ENCODE results near the gene TCERG1L. TPM values are rescaled to one million over a fixed set of nuclear protein-coding genes. Genes with fewer than 3 reads are reported as not detected.

TCERG1L gene
- polyA plus RNA-seq, 1 of the 3 experiments (the other 2 are of a cell fraction): not detected

GRCh38 chr10:131089861-131090260 is 221.7 kb downstream of the TCERG1L start:
- Histone ChIP-seq H3K4me1 (ENCODE audit: control insufficient read depth in 1 of 2, insufficient read depth in 2 of 2, low read depth in 1 of 2, low read length in 1 of 2) (peaks cover 0 to 12% of the 10 kb centered on the region in 2 experiments; a peak in 1 of 4 replicates), H3K27me3 (ENCODE audit: insufficient read depth) (no peaks in the 10 kb centered on the region), H2AFZ (ENCODE audit: low read depth) (no peak overlapping the region), H4K20me1 (ENCODE audit: insufficient read depth) (no peaks in the 10 kb centered on the region), H3K27ac (ENCODE audit: low read depth in 2 of 2, low read length in 1 of 2) (no peak overlapping the region), H3K9ac (no peak overlapping the region), H3K36me3 (replicated peaks in 1 of 2; ENCODE audit: control insufficient read depth in 1 of 2, insufficient read depth in 2 of 2, low read length in 1 of 2) (no peaks in the 10 kb centered on the region), H3K4me2 (no peak overlapping the region), H3F3A (replicated peaks; ENCODE audit: insufficient read depth) (no peaks in the 10 kb centered on the region), H3K9me2 (no peaks in the 10 kb centered on the region), H3K9me3 (no peaks in the 10 kb centered on the region), H3K4me3 (ENCODE audit: low read depth in 2 of 2, low read length in 1 of 2) (no peak overlapping the region), H3K79me2 (ENCODE audit: insufficient read depth) (no peaks in the 10 kb centered on the region)
- ChIA-PET POLR2A (no interaction called here), CTCF (no interaction called here)
- TF ChIP-seq RCOR1 (IDR thresholded peaks at IDR 0.05; ENCODE audit: low read length): no peak
- no peak for TF ChIP-seq SIN3A (IDR thresholded peaks at IDR 0.05; ENCODE audit: borderline replicate concordance, low read depth, low read length)
- TF ChIP-seq USF1 (IDR thresholded peaks at IDR 0.05; ENCODE audit: borderline replicate concordance, low read depth): no peak
- TF ChIP-seq TEAD4 (IDR thresholded peaks at IDR 0.05; ENCODE audit: borderline replicate concordance, insufficient read depth): no peak
- no peak for TF ChIP-seq MXI1 (IDR thresholded peaks at IDR 0.05; ENCODE audit: low read depth, low read length)
- TF ChIP-seq ZBTB33 (IDR thresholded peaks at IDR 0.05; ENCODE audit: borderline replicate concordance, low read depth): no peak
- no peak for TF ChIP-seq EZH2phosphoT487 (IDR thresholded peaks at IDR 0.05; ENCODE audit: borderline replicate concordance, low read depth)
- no peak for TF ChIP-seq ELF1 (IDR thresholded peaks at IDR 0.05)
- DNase-seq: no peak
- 66% methylated on average over 9 of the region's 14 CpGs for WGBS (ENCODE audit: low lambda C conversion rate)

- Histone ChIP-seq H4K20me1 (ENCODE audit: insufficient read depth) (no peaks in the 10 kb centered on the region), H3K4me2 (no peak overlapping the region), H3K9me2 (no peaks in the 10 kb centered on the region), H3F3A (replicated peaks; ENCODE audit: insufficient read depth) (no peaks in the 10 kb centered on the region), H3K9me3 (no peaks in the 10 kb centered on the region), H3K36me3 (replicated peaks in 1 of 2; ENCODE audit: control insufficient read depth in 1 of 2, insufficient read depth in 2 of 2, low read length in 1 of 2) (no peaks in the 10 kb centered on the region), H3K4me1 (ENCODE audit: control insufficient read depth in 1 of 2, insufficient read depth in 2 of 2, low read depth in 1 of 2, low read length in 1 of 2) (peaks cover 0 to 12% of the 10 kb centered on the region in 2 experiments; a peak in 1 of 4 replicates), H3K4me3 (ENCODE audit: low read depth in 2 of 2, low read length in 1 of 2) (no peak overlapping the region), H3K79me2 (ENCODE audit: insufficient read depth) (no peaks in the 10 kb centered on the region), H2AFZ (ENCODE audit: low read depth) (no peak overlapping the region), H3K9ac (no peak overlapping the region), H3K27me3 (ENCODE audit: insufficient read depth) (no peaks in the 10 kb centered on the region), H3K27ac (ENCODE audit: low read depth in 2 of 2, low read length in 1 of 2) (no peak overlapping the region)
- ChIA-PET POLR2A (no interaction called here), CTCF (no interaction called here)
- WGBS (ENCODE audit: low lambda C conversion rate): 52% methylated on average over 16 of the region's 21 CpGs
- DNase-seq: no peak
- no peak for TF ChIP-seq ELF1 (IDR thresholded peaks at IDR 0.05)
- TF ChIP-seq SIN3A (IDR thresholded peaks at IDR 0.05; ENCODE audit: borderline replicate concordance, low read depth, low read length): no peak
- no peak for TF ChIP-seq YY1 (IDR thresholded peaks at IDR 0.05; ENCODE audit: low read depth)
- TF ChIP-seq ZBTB33 (IDR thresholded peaks at IDR 0.05; ENCODE audit: borderline replicate concordance, low read depth): no peak
- TF ChIP-seq MEF2A (IDR thresholded peaks at IDR 0.05; ENCODE audit: borderline replicate concordance, low read depth): no peak
- TF ChIP-seq USF2 (IDR thresholded peaks at IDR 0.05; ENCODE audit: borderline replicate concordance, low read depth, low read length): no peak
- TF ChIP-seq RFX5 (IDR thresholded peaks at IDR 0.05; ENCODE audit: low read length): no peak
- no peak for TF ChIP-seq TEAD4 (IDR thresholded peaks at IDR 0.05; ENCODE audit: borderline replicate concordance, insufficient read depth)
- no peak for TF ChIP-seq CTCF (IDR thresholded peaks at IDR 0.05)
- no peak for TF ChIP-seq CHD2 (IDR thresholded peaks at IDR 0.05; ENCODE audit: low read length, partially characterized antibody)
- TF ChIP-seq JUND (IDR thresholded peaks at IDR 0.05): no peak
- TF ChIP-seq RAD21 (IDR thresholded peaks at IDR 0.05; ENCODE audit: low read length): no peak
Measured at GRCh38 chr10:131089150-131089549, 222.4 kb downstream of the TCERG1L start.
